Measurements from ENCODE around the gene PIANP. TPM values are rescaled to one million over a fixed set of nuclear protein-coding genes. Genes with fewer than 3 reads are reported as not detected.

Gene PIANP
- total and polyA plus RNA-seq, 10 of the 15 experiments (the other 5 are each of a cell fraction or from before 2014, with no cell fraction given), result 0.08 to 0.12 (median 0.08) TPM; not detected in 7

DNA sequence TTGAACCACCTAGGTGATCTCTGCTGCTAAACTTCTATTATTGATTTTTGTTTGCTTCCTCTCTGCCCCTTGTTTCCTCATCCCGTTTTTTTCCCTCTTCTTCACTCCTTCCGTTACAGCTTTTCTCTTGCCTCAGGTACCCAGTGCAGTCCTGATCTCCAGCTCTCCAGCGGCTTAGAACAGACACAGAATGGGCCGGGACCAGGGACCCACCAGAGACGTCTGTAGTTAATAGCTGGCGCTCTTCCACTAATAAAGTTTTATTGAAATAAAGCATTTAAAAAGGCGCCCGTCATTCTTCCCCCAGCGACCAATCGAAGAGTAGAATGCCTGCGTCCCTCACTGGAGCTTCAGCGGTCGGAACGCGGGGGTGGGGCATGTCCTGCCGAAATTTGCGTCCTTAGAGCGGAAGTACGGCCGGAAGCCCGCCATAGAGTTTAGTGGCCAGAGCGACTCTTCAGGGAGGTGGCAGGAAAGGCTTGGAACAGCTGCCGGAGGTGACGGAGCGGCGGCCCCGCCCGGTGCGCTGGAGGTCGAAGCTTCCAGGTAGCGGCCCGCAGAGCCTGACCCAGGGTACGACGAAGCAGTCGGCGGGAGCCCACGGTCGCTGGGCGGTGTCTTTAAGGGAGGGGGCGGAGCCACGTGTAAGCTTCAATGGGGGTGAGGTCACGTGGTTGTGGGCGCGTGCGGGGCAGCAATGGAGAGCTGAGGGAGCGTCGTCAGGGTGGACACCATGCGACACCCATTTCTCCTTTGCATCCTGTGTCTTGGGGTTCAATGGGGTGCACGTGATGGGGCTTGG is 23.2 kb upstream of the PIANP start, which contains the start of gene COPS7A (continued):
- TF ChIP-seq MXI1 (IDR thresholded peaks at IDR 0.05; ENCODE audit: low read depth, low read length), result peak; percentile 93
- no peak for TF ChIP-seq KAT2A (conservative IDR thresholded peaks at IDR 0.05; ENCODE audit: control insufficient read depth, low read depth, low read length)
- 0 out of 4 replicates have a peak, but pooled peaks have one; percentile 32 to 40 for TF ChIP-seq SRF (IDR thresholded peaks at IDR 0.05; ENCODE audit: low read depth in 2 of 2, low read length in 2 of 2)
- no peak for TF ChIP-seq ZNF274 (IDR thresholded peaks at IDR 0.05; ENCODE audit: insufficient read depth, insufficient read length)
- TF ChIP-seq SREBF1 (IDR thresholded peaks at IDR 0.05; ENCODE audit: low read length), result 0 out of 2 replicates have a peak, but pooled peaks have one; percentile 27
- TF ChIP-seq, protein P1, sequence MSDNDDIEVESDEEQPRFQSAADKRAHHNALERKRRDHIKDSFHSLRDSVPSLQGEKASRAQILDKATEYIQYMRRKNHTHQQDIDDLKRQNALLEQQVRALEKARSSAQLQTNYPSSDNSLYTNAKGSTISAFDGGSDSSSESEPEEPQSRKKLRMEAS (IDR thresholded peaks at IDR 0.05; ENCODE audit: low read depth, low read length), result peak; percentile 99
- TF ChIP-seq, protein P2, sequence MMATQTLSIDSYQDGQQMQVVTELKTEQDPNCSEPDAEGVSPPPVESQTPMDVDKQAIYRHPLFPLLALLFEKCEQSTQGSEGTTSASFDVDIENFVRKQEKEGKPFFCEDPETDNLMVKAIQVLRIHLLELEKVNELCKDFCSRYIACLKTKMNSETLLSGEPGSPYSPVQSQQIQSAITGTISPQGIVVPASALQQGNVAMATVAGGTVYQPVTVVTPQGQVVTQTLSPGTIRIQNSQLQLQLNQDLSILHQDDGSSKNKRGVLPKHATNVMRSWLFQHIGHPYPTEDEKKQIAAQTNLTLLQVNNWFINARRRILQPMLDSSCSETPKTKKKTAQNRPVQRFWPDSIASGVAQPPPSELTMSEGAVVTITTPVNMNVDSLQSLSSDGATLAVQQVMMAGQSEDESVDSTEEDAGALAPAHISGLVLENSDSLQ (IDR thresholded peaks at IDR 0.05), result peak; percentile 97
- TF ChIP-seq CHD2 (IDR thresholded peaks at IDR 0.05; ENCODE audit: borderline replicate concordance, low read depth, low read length), result peak; percentile 65; the same call in 1 of the 2 replicates
- TF ChIP-seq NBN (IDR thresholded peaks at IDR 0.05), result peak; percentile 91
- TF ChIP-seq RAD21 (IDR thresholded peaks at IDR 0.05; ENCODE audit: insufficient read depth, low read depth, low read length), result no peak
- TF ChIP-seq, protein P3, sequence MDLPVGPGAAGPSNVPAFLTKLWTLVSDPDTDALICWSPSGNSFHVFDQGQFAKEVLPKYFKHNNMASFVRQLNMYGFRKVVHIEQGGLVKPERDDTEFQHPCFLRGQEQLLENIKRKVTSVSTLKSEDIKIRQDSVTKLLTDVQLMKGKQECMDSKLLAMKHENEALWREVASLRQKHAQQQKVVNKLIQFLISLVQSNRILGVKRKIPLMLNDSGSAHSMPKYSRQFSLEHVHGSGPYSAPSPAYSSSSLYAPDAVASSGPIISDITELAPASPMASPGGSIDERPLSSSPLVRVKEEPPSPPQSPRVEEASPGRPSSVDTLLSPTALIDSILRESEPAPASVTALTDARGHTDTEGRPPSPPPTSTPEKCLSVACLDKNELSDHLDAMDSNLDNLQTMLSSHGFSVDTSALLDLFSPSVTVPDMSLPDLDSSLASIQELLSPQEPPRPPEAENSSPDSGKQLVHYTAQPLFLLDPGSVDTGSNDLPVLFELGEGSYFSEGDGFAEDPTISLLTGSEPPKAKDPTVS (IDR thresholded peaks at IDR 0.05; ENCODE audit: low read depth, low read length), result peak; percentile 42; the same call in 1 of the 2 replicates
- TF ChIP-seq, protein P4, sequence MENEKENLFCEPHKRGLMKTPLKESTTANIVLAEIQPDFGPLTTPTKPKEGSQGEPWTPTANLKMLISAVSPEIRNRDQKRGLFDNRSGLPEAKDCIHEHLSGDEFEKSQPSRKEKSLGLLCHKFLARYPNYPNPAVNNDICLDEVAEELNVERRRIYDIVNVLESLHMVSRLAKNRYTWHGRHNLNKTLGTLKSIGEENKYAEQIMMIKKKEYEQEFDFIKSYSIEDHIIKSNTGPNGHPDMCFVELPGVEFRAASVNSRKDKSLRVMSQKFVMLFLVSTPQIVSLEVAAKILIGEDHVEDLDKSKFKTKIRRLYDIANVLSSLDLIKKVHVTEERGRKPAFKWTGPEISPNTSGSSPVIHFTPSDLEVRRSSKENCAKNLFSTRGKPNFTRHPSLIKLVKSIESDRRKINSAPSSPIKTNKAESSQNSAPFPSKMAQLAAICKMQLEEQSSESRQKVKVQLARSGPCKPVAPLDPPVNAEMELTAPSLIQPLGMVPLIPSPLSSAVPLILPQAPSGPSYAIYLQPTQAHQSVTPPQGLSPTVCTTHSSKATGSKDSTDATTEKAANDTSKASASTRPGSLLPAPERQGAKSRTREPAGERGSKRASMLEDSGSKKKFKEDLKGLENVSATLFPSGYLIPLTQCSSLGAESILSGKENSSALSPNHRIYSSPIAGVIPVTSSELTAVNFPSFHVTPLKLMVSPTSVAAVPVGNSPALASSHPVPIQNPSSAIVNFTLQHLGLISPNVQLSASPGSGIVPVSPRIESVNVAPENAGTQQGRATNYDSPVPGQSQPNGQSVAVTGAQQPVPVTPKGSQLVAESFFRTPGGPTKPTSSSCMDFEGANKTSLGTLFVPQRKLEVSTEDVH (IDR thresholded peaks at IDR 0.05; ENCODE audit: low read depth, partially characterized antibody), result peak; percentile 95
- peak; percentile 98 for TF ChIP-seq CREM (IDR thresholded peaks at IDR 0.05; ENCODE audit: low read depth)
- TF ChIP-seq, protein P5, sequence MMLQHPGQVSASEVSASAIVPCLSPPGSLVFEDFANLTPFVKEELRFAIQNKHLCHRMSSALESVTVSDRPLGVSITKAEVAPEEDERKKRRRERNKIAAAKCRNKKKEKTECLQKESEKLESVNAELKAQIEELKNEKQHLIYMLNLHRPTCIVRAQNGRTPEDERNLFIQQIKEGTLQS (IDR thresholded peaks at IDR 0.05; ENCODE audit: borderline replicate concordance, extremely low read depth, low read depth, low read length), result peak; percentile 49; the same call in 1 of the 2 replicates
- TF ChIP-seq MEF2A (IDR thresholded peaks at IDR 0.05; ENCODE audit: insufficient read depth, low read depth, low read length), result 0 out of 2 replicates have a peak, but pooled peaks have one; percentile 52
- TF ChIP-seq FOXM1 (IDR thresholded peaks at IDR 0.05; ENCODE audit: low read depth, low read length), result no peak; the same call in 1 of the 2 replicates
- TF ChIP-seq, protein P6, sequence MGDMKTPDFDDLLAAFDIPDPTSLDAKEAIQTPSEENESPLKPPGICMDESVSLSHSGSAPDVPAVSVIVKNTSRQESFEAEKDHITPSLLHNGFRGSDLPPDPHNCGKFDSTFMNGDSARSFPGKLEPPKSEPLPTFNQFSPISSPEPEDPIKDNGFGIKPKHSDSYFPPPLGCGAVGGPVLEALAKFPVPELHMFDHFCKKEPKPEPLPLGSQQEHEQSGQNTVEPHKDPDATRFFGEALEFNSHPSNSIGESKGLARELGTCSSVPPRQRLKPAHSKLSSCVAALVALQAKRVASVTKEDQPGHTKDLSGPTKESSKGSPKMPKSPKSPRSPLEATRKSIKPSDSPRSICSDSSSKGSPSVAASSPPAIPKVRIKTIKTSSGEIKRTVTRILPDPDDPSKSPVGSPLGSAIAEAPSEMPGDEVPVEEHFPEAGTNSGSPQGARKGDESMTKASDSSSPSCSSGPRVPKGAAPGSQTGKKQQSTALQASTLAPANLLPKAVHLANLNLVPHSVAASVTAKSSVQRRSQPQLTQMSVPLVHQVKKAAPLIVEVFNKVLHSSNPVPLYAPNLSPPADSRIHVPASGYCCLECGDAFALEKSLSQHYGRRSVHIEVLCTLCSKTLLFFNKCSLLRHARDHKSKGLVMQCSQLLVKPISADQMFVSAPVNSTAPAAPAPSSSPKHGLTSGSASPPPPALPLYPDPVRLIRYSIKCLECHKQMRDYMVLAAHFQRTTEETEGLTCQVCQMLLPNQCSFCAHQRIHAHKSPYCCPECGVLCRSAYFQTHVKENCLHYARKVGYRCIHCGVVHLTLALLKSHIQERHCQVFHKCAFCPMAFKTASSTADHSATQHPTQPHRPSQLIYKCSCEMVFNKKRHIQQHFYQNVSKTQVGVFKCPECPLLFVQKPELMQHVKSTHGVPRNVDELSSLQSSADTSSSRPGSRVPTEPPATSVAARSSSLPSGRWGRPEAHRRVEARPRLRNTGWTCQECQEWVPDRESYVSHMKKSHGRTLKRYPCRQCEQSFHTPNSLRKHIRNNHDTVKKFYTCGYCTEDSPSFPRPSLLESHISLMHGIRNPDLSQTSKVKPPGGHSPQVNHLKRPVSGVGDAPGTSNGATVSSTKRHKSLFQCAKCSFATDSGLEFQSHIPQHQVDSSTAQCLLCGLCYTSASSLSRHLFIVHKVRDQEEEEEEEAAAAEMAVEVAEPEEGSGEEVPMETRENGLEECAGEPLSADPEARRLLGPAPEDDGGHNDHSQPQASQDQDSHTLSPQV (IDR thresholded peaks at IDR 0.05), result 0 out of 2 replicates have a peak, but pooled peaks have one; percentile 33
- peak; percentile 49 for TF ChIP-seq SIX5 (IDR thresholded peaks at IDR 0.05; ENCODE audit: low read depth, low read length, severe bottlenecking)
